Right kidney (tissue), 9 donors: ENCODE results near the gene PFKFB2.

Experiments used
- DNase-seq: peaks from one replicate; pipeline ENCODE4 v3.0.0-alpha.2; 2016
- long read RNA-seq, 8 donors: transcript quantifications; one replicate each; lab custom pipeline, GENCODE V29; 2026

PFKFB2 gene
- long read RNA-seq, donor 1, partial matches to known transcripts: 0 of 1 reads
- long read RNA-seq, donor 1, other reads (novel, unspliced or antisense): 0 of 1 reads
- long read RNA-seq, donor 2, full-length matches to known transcripts: 2 of 2 reads
- long read RNA-seq, donor 2, partial matches to known transcripts: 0 of 2 reads
- long read RNA-seq, donor 2, other reads (novel, unspliced or antisense): 0 of 2 reads
- long read RNA-seq, donor 3, partial matches to known transcripts: 0 of 1 reads
- long read RNA-seq, donor 3, other reads (novel, unspliced or antisense): 0 of 1 reads
- long read RNA-seq, donor 4, partial matches to known transcripts: 0 of 1 reads
- long read RNA-seq, donor 4, other reads (novel, unspliced or antisense): 0 of 1 reads
- long read RNA-seq, donor 5: 0 reads
- long read RNA-seq, donor 6, full-length matches to known transcripts: 3 of 3 reads
- long read RNA-seq, donor 6, partial matches to known transcripts: 0 of 3 reads
- long read RNA-seq, donor 6, other reads (novel, unspliced or antisense): 0 of 3 reads
- long read RNA-seq, donor 7, full-length matches to known transcripts: 2 of 2 reads
- long read RNA-seq, donor 7, partial matches to known transcripts: 0 of 2 reads
- long read RNA-seq, donor 7, other reads (novel, unspliced or antisense): 0 of 2 reads
- long read RNA-seq, donor 8, full-length matches to known transcripts: 4 of 4 reads
- long read RNA-seq, donor 8, partial matches to known transcripts: 0 of 4 reads
- long read RNA-seq, donor 8, other reads (novel, unspliced or antisense): 0 of 4 reads

GRCh38 chr1:207052911-207053769 is at the start of gene PFKFB2:
TSS of gene PFKFB2 (plus strand) at chr1:207053275. CDS start at chr1:207054718, 1,443 bp downstream.
- DNase-seq: peak; percentile 94

DNA sequence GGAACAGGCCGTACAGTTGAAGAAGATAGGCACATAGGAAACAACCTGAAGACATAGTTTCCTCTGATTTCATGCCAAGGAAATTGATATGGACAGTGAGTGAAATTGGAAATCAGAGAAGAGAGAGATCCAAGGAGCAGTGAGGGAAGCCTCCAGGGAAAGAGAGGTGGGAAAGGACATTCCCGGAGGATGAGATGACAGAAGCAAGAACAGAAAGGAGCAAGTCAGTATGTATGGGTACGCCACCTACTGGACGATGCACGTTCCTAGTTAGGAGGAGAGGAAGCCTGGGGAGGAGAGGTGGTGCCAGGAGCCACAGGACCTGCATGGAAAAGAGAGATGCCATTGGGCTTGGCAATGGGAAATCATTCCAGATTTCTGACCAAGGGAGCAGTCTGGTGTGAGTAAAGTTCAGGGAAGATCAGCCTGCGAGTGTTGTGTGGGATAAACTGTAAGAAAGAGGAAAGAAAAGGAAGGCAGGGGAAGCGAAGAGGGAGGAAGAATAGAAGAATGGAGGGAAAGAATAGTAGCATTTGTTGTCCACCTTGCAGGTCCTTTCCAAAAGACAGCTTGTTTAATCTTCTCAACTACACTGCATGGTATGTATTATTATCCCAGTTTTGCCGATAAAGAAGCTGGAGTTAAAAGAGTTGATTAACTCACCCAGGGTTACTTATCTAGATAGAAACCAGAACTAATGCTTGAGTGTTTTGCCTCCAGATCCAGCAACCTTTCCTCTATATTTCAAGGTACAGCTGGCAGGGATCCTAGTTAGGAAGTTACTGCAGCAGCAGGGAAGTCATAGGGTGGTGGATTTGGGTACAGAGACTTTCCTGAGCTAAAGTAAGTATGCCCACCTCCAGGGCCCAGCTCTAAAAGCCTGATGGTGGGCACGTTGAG is 47.9 kb upstream of the PFKFB2 start:
- DNase-seq: no peak

DNA sequence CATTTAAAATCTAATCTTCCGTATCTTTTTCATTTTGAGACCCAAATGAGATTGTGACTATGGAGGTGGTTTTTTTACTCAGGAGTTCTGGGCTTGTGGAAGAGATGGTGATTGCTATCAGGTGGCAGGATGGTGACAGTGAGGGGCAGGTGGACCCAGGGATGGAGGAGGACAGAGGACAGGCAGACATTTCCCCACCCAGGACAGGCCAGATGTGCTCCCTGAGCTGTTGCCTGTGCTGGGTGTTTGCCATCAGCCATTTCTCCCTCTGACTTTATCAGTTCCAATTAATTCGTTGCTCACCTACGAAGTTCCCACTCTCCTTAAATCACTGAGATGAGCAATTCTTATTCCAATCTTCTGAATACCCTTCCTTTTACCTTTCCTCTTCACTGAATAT is 47.0 kb upstream of the PFKFB2 start:
- DNase-seq: no peak

DNA sequence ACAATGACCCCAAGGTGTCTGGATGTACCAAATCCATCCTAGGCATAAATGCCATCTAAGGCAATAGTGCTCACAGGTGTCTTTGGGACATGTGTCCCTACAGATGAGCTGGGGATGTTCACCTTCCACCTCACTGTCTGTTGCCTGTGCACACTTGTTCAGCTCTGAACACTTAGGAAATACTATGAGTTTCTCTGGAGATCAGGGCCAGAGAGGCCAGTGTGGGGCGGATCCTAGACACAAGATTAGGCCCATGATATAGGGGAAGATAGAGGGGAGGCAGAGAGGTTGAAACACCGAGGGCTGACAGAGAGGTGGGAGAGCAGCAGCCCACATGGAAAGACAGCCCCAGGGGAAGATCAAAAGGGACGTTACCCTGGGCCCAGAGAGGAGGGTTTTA is 46.2 kb upstream of the PFKFB2 start:
- no peak for DNase-seq

GRCh38 chr1:207007352-207008033 is 45.6 kb upstream of the PFKFB2 start:
- no peak for DNase-seq

- no peak for DNase-seq
Observed at GRCh38 chr1:207009182-207009850, 43.8 kb upstream of the PFKFB2 start.

GRCh38 chr1:207009945-207010344 is 43.1 kb upstream of the PFKFB2 start:
- DNase-seq: no peak

- no peak for DNase-seq
Observed at GRCh38 chr1:207010726-207011125, 42.3 kb upstream of the PFKFB2 start.

DNA sequence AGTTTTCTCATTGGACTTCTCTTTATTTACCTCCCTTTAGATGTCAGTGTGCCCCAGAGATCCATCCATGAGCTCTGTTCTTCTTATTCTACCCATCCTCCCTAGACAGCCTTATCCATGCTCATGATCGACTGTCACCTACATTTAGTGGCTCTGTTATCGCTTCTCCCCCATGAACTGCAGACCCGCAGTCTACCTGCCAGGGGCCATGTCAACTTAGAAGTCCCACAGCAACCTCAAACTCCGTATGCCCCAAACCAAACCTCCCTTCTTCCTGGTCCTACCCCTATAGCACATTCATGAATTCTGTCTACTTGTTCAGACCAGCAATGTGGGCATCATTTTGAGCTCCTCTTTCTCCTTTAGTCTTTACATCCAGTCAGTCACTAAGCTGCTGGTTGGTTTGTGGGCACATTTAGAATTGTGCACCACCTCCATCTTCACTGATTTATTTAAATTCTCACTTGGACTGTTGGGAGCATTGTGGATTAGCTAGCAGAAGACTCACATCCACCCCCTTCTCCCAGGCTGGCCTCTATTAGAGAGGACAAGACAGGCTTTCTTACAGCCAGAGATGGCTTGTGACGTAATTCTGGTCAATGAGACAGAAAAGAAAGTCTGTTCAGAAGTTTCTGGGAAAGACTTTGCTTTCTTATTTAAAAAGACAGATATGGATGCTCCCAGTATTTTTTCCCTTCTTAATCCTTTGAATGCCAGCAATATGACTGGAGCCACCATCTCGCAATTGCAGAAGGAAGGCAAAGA is 39.6 kb upstream of the PFKFB2 start:
- no peak for DNase-seq

GRCh38 chr1:207014728-207015127 is 38.3 kb upstream of the PFKFB2 start:
- no peak for DNase-seq

- no peak for DNase-seq
Observed at GRCh38 chr1:207015791-207016190, 37.3 kb upstream of the PFKFB2 start.

DNA sequence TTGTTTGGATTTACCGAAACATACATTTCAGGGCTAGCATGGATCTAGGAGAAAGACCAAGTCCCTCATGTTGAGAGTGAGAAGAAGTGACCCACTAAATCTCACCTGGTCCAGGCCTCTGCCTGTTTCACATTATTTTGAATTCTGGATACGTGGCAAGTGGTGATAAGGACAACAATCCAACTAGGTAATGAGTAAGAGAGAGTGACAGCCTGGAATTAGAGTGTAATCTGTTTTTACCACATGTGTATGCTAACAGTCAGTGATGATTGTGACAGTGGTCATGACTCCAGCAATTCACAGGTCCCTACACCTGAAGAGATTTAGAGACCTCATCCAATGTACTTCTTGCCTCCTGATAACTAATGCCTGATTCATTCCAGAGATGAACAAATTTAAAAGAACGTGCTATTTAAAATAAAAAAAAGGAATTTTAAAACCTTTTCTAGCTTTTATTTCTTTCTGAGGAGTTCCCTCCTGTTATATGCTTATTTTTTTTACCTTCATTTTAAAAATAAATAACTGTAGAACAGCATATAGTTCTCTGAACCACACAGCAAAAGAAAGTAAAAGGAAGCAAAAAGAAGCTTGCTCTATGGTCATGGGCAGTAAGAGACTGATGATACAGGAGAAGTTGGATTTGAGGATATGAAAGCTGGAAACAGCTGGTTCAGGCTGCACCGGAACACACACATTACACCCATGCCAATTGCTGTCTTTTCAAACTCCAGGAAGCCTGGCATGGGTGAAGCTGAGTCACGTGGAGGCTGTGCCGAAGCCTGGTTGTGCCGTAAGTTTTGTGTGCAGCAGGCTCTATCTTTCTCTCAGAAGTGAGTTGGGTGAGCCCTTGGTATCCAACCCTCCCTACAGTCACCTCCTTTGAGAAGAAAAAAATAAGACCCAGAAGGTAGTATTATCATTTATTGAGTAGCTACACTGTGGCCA is 35.2 kb upstream of the PFKFB2 start:
- no peak for DNase-seq

DNA sequence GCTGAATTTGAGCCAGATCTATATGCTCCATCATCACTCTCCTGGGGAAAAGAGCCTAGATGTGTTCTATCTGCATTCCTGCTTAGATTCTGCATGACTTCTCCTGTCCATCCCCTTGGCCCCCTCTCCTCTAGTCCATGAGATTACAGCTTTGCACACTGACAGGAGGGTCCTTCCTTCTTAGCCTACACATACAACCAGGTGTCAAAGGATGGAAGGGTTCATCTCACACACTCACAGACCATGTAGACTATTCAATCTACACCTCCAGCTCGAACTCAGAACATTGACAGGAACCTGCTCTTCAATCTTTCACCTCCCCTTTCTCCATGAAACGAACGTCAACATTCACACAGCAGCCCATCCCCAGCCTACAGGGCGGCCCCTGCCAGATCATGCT is 34.4 kb upstream of the PFKFB2 start:
- DNase-seq: no peak

GRCh38 chr1:207019161-207019560 is 33.9 kb upstream of the PFKFB2 start:
- DNase-seq: no peak

- no peak for DNase-seq
Observed at GRCh38 chr1:207019661-207020060, 33.4 kb upstream of the PFKFB2 start.

DNA sequence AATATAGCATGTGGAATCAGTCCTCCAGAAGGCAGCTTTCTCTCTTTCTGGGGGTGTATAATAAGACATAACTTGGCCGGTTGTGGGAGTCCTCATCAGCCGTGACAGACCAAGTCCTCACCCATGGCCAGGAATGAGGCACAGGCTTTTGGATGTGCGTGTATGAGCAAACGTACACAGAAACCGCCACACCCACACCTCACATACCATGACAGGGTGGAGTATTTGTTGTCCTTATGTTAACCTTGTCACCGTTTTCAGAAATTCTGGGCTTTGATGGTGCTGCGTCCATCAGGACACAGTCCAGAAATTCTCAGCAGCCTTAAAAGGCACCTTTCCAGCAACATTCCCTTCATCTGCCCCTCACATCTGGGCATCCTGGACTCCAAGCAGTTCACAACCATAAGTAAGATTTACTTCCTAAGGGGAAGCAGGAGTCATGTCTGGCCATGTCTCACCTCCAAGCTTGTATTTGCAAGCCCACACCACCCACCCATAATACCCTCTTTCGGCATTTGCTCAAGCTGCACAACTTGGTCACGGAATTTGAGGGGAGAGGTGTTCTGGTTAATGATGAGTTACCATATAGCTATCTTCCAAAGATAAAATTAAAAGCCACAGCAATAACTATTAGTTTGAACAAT is 32.9 kb upstream of the PFKFB2 start:
- DNase-seq: no peak

- DNase-seq: no peak
Observed at GRCh38 chr1:207020709-207021107, 32.4 kb upstream of the PFKFB2 start.
